ENCODE results near the gene PLEKHG3. TPM values are rescaled to one million over a fixed set of nuclear protein-coding genes. Genes with fewer than 3 reads are reported as not detected.
A peak's percentile ranks its signal among the peaks of the same experiment; 100 is the strongest.

PLEKHG3 gene
- total and polyA plus RNA-seq, 2 of the 13 experiments (the other 11 are each of a cell fraction or from before 2014, with no cell fraction given): 7.1 to 9.8 TPM

DNA sequence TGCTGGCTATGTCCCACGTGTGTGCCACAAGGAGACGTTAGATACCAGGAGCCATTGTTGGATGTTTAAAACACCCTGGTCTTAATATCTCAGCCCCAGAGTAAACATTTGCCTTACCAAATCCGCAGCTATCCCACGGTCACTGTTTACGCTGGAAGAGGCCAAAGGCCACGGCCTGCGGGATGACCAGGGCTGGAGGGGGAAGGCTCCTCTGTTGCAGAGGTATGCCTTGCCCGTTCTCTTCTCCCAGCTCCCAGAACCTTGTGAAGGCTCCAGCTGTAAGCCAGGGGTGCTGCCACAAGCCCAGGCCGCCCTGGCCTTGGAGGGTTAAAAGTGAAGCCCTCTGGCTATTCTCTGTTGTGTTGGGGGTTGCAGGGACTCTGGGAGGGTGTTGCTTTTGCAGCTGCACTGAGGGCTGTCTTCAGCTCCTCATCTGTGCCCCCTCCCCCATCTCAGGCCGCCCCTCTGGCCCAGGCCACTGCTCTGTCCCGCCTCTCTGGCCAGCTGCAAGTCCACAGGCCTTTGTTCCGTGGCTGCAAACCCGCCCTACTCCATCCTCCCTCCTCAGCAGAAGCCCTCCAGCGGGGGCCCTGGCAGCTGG is 2.5 kb downstream of the PLEKHG3 start (continued):
- TF ChIP-seq, protein P1, sequence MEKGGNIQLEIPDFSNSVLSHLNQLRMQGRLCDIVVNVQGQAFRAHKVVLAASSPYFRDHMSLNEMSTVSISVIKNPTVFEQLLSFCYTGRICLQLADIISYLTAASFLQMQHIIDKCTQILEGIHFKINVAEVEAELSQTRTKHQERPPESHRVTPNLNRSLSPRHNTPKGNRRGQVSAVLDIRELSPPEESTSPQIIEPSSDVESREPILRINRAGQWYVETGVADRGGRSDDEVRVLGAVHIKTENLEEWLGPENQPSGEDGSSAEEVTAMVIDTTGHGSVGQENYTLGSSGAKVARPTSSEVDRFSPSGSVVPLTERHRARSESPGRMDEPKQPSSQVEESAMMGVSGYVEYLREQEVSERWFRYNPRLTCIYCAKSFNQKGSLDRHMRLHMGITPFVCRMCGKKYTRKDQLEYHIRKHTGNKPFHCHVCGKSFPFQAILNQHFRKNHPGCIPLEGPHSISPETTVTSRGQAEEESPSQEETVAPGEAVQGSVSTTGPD (CRISPR knock-in tag; IDR thresholded peaks at IDR 0.05): peak; percentile 96
- TF ChIP-seq, protein P2, sequence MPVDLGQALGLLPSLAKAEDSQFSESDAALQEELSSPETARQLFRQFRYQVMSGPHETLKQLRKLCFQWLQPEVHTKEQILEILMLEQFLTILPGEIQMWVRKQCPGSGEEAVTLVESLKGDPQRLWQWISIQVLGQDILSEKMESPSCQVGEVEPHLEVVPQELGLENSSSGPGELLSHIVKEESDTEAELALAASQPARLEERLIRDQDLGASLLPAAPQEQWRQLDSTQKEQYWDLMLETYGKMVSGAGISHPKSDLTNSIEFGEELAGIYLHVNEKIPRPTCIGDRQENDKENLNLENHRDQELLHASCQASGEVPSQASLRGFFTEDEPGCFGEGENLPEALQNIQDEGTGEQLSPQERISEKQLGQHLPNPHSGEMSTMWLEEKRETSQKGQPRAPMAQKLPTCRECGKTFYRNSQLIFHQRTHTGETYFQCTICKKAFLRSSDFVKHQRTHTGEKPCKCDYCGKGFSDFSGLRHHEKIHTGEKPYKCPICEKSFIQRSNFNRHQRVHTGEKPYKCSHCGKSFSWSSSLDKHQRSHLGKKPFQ (CRISPR knock-in tag; IDR thresholded peaks at IDR 0.05; ENCODE audit: insufficient replicate concordance): no peak
- TF ChIP-seq RBFOX2 (IDR thresholded peaks at IDR 0.05; ENCODE audit: low read depth, low read length): no peak
- no peak for TF ChIP-seq ZNF33B (CRISPR knock-in tag; IDR thresholded peaks at IDR 0.05)
- peak in 1 of 2 experiments; percentile 68; a peak in 2 of 4 replicates for TF ChIP-seq EP300 (IDR thresholded peaks at IDR 0.05; ENCODE audit: low read depth in 2 of 2, low read length in 2 of 2)
- TF ChIP-seq EP300 (CRISPR knock-in tag; IDR thresholded peaks at IDR 0.05; ENCODE audit: borderline replicate concordance): no peak; the same call in 1 of the 2 replicates
- TF ChIP-seq, protein P3, sequence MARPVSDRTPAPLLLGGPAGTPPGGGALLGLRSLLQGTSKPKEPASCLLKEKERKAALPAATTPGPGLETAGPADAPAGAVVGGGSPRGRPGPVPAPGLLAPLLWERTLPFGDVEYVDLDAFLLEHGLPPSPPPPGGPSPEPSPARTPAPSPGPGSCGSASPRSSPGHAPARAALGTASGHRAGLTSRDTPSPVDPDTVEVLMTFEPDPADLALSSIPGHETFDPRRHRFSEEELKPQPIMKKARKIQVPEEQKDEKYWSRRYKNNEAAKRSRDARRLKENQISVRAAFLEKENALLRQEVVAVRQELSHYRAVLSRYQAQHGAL (CRISPR knock-in tag; IDR thresholded peaks at IDR 0.05; ENCODE audit: not compliant biosample characterization): no peak
- TF ChIP-seq, protein P4, sequence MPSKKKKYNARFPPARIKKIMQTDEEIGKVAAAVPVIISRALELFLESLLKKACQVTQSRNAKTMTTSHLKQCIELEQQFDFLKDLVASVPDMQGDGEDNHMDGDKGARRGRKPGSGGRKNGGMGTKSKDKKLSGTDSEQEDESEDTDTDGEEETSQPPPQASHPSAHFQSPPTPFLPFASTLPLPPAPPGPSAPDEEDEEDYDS (CRISPR knock-in tag; IDR thresholded peaks at IDR 0.05): peak; percentile 37; the same call in 1 of the 2 replicates
- peak; percentile 66 for TF ChIP-seq NCOA2 (CRISPR knock-in tag; IDR thresholded peaks at IDR 0.05)
- TF ChIP-seq PHF5A (CRISPR knock-in tag; IDR thresholded peaks at IDR 0.05; ENCODE audit: low read depth, unreplicated experiment): no peak
- peak; percentile 64 for TF ChIP-seq SOX5 (CRISPR knock-in tag; IDR thresholded peaks at IDR 0.05; ENCODE audit: borderline replicate concordance)
- TF ChIP-seq POLR2AphosphoS5 (IDR thresholded peaks at IDR 0.05; ENCODE audit: low read depth, low read length): no peak
- TF ChIP-seq ZNF816 (CRISPR knock-in tag; IDR thresholded peaks at IDR 0.05; ENCODE audit: borderline replicate concordance): no peak
- peak; percentile 83 for TF ChIP-seq GATAD2A (CRISPR knock-in tag; IDR thresholded peaks at IDR 0.05)
- no peak for TF ChIP-seq CREB1 (IDR thresholded peaks at IDR 0.05)
- no peak for TF ChIP-seq CREB1 (CRISPR knock-in tag; IDR thresholded peaks at IDR 0.05)
- no peak for TF ChIP-seq HOXA7 (CRISPR knock-in tag; IDR thresholded peaks at IDR 0.05)
- TF ChIP-seq, protein P5, sequence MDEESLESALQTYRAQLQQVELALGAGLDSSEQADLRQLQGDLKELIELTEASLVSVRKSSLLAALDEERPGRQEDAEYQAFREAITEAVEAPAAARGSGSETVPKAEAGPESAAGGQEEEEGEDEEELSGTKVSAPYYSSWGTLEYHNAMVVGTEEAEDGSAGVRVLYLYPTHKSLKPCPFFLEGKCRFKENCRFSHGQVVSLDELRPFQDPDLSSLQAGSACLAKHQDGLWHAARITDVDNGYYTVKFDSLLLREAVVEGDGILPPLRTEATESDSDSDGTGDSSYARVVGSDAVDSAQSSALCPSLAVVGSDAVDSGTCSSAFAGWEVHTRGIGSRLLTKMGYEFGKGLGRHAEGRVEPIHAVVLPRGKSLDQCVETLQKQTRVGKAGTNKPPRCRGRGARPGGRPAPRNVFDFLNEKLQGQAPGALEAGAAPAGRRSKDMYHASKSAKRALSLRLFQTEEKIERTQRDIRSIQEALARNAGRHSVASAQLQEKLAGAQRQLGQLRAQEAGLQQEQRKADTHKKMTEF (CRISPR knock-in tag; IDR thresholded peaks at IDR 0.05): peak; percentile 72; the same call in 1 of the 2 replicates
- no peak for TF ChIP-seq MLLT10 (CRISPR knock-in tag; IDR thresholded peaks at IDR 0.05)
- peak; percentile 74 for TF ChIP-seq SAP130 (CRISPR knock-in tag; IDR thresholded peaks at IDR 0.05; ENCODE audit: low read depth)
- TF ChIP-seq, protein P6, sequence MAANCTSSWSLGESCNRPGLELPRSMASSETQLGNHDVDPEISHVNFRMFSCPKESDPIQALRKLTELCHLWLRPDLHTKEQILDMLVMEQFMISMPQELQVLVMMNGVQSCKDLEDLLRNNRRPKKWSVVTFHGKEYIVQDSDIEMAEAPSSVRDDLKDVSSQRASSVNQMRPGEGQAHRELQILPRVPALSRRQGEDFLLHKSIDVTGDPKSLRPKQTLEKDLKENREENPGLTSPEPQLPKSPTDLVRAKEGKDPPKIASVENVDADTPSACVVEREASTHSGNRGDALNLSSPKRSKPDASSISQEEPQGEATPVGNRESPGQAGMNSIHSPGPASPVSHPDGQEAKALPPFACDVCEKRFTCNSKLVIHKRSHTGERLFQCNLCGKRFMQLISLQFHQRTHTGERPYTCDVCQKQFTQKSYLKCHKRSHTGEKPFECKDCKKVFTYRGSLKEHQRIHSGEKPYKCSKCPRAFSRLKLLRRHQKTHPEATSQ (CRISPR knock-in tag; IDR thresholded peaks at IDR 0.05; ENCODE audit: borderline replicate concordance): no peak
